Epithelial cell of proximal tubule (primary cell): ENCODE data around the gene KRTAP1-4. TPM values are rescaled to one million over a fixed set of nuclear protein-coding genes. Genes with fewer than 3 reads are reported as not detected.

Source experiments
- DNase-seq: peaks from one replicate; pipeline ENCODE4 v3.0.0-alpha.2; 2011; ENCODE audit warnings: low read depth
- H3K4me3 ChIP-seq: 2 replicates; pipeline ENCODE4 v1.5.1; 2011; ENCODE audit warnings: low read depth, mild to moderate bottlenecking, low read length
- total RNA-seq: library from RNA; depleted of rRNA; stranded (reverse); fragments of >200 nt; gene quantifications from 2 replicates; pipeline ENCODE4 v1.2.3, GENCODE V29; 2015
- TF ChIP-seq, protein P1 (sequence below): conservative IDR thresholded peaks from 2 replicates; pipeline ENCODE4 v1.5.1; 2012; ENCODE audit warnings: low read depth, mild to moderate bottlenecking, low read length

KRTAP1-4 gene
- total RNA-seq, 1 donor from 2014 or later, result not detected

DNA sequence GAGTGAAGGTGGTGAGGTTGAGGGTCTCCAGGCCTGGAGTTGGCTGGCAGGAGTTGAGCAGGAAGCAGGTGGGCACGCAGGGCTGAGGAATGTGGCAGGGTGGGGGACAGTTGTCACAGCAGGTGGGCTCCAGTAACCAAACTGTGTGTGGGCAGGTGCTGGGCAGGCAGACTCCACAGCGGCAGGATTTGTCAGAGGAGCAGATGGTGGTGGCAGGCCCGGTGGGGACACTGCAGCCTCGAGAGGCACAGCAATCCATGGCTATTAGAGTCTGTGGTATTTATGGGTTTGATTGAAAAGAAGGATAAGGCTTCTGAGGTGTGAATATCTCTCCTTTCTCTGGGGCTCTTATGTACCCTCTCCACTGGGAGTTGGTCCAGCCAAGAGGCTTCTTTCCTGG lies 36.2 kb downstream of the KRTAP1-4 start, which contains the start of gene KRTAP3-3:
TSS of gene KRTAP3-3 (minus strand) at position 326 of the 400 bp plus-strand sequence. CDS start at position 259, 67 bp downstream.
- H3K4me3 ChIP-seq, result no peak within 1 kb of the TSS
- TF ChIP-seq, protein P1, sequence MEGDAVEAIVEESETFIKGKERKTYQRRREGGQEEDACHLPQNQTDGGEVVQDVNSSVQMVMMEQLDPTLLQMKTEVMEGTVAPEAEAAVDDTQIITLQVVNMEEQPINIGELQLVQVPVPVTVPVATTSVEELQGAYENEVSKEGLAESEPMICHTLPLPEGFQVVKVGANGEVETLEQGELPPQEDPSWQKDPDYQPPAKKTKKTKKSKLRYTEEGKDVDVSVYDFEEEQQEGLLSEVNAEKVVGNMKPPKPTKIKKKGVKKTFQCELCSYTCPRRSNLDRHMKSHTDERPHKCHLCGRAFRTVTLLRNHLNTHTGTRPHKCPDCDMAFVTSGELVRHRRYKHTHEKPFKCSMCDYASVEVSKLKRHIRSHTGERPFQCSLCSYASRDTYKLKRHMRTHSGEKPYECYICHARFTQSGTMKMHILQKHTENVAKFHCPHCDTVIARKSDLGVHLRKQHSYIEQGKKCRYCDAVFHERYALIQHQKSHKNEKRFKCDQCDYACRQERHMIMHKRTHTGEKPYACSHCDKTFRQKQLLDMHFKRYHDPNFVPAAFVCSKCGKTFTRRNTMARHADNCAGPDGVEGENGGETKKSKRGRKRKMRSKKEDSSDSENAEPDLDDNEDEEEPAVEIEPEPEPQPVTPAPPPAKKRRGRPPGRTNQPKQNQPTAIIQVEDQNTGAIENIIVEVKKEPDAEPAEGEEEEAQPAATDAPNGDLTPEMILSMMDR, result no peak
- DNase-seq, result no peak

DNA sequence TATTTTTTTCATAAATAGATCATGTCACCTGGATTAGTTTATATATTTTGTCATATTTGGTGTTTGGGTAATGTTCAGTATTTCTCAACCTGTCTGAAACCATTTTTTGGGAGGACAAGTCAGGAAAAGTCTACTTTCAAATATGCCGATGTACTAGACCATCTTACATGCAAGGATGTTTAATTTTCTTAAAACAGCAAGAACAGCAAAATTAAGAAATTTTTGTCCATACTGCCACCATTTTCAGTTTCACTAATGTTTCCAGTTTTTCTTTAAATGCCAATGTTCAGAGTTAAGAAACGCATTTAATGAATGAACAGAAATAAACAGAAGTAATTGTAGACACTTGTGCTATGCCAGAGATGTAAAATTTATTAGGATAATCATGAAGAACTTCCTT lies 36.9 kb downstream of the KRTAP1-4 start:
- H3K4me3 ChIP-seq, result no peak overlapping the region
- no peak for DNase-seq
- TF ChIP-seq, protein P1, result no peak

DNA sequence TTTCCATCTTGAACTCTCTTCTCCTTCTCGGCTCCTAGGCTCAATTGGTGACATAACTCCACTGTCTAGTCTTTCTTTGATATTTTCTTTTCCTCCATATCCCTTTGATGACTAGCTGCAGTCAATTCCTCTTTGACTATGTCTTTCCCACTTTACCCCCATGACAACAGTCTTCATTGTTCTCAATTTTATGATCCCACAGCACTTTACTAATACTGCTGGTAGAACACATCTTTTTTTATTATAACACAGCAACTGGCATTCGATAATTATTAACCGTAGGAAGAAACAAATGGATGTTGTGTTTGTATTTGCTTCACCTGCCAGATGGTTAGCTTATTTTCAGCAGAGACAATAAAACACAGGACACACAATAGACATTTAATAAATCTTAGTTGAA lies 37.3 kb downstream of the KRTAP1-4 start:
- TF ChIP-seq, protein P1, result no peak
- no peak overlapping the region for H3K4me3 ChIP-seq
- no peak for DNase-seq

DNA sequence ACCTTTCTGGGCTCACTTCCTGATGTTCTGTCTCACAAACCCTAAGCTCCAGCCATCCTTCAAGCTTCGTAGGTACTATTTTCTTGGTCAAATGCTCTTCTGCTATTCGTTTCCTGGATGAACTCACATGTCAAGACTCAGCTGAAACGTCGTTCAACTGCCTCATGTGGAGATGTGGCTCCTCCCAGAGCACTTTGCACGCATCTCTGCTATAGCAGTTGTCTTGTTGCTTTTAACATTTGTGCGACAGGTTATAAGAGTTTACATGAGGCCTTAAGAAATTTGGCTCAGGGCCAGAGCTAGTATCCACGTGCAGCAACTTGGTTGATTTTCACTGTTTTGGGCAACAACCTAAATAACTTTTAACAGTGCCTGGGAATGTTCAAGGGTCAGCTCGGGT lies 43.1 kb downstream of the KRTAP1-4 start:
- no peak for DNase-seq
- no peak overlapping the region for H3K4me3 ChIP-seq
- TF ChIP-seq, protein P1, result no peak

DNA sequence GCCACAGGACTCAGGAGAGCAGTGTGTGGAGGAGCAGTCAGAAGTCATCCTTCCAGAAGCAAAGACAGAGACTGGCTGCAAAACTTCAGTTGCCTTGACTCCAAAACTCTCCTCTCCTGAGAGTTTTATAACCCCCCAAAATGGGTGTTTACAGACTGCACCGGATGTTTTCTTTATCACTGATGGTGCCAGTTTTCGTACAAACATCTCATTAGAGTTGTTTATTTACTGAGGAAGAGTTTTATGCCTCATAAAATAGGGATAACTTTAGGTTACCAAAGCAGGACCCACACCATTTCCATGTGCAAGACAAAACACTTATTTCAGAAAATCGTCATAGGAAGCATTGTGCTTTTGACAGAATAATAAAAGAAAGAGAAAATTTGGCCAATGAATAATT lies 45.8 kb downstream of the KRTAP1-4 start, which contains the start of gene KRT40:
TSS of gene KRT40 (minus strand) at position 101 of the 400 bp plus-strand sequence. CDS start at position 48, 53 bp downstream.
- no peak for DNase-seq
- no peak within 1 kb of the TSS for H3K4me3 ChIP-seq
- TF ChIP-seq, protein P1, result no peak

DNA sequence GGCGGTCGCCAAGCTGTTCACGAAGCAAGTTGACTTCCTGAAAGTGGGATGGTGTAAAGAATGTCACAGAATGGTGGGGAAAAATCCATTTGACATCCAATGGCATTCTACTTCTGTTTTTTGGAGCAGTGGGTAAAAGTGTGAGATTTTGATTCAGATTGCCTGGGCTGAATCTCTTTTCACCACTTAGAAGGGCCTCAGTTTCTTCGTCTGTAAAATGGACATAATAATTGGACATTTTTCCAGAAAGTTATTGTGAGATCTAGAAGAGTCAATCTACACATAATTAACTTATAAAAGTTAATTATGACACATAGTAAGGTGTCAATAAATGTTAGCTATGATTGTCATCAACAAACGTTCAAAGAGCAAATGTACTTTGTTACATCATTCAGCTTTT lies 48.9 kb downstream of the KRTAP1-4 start:
- H3K4me3 ChIP-seq, result no peak overlapping the region
- TF ChIP-seq, protein P1, result no peak
- no peak for DNase-seq

DNA sequence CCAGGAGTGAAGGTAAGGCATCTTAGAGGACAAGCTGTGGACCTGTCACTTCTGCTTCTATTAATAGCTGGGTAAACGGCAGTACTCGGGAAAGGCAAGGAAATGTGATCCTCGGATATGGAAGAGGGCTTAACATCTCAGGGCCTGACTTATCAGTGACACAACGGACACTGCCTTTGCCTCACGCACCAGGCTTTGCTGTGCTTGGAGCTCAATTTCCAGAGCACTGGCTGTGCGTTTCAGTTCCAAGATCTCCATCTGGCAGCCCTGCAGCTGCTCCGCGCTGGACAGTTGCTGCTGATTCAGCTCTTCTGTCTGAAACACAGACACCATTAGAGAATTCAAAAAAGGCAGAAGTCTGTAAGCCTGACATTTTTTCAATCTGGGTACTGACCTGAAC lies 49.4 kb downstream of the KRTAP1-4 start:
- H3K4me3 ChIP-seq, result no peak overlapping the region
- TF ChIP-seq, protein P1, result no peak
- no peak for DNase-seq
